Colonic mucosa (tissue), 4 donors: ENCODE measurements around the gene PPP1CA. TPM values are rescaled to one million over a fixed set of nuclear protein-coding genes. Genes with fewer than 3 reads are reported as not detected.

ENCODE experiments used
- DNase-seq: peaks from one replicate; pipeline ENCODE4 v3.0.0-alpha.2; 2020
- H3K27ac ChIP-seq: fragments of 200-600 bp; one replicate; pipeline ENCODE4 v1.8.0; 2021
- H3K27me3 ChIP-seq: fragments of 200-600 bp; one replicate; pipeline ENCODE4 v1.8.0; 2021
- H3K36me3 ChIP-seq: fragments of 200-600 bp; one replicate; pipeline ENCODE4 v1.8.0; 2021
- H3K4me1 ChIP-seq: fragments of 200-600 bp; one replicate; pipeline ENCODE4 v1.8.0; 2021; ENCODE audit warnings: mild to moderate bottlenecking
- H3K4me3 ChIP-seq: fragments of 200-600 bp; one replicate; pipeline ENCODE4 v1.8.0; 2021
- H3K9ac ChIP-seq, 2 donors: one replicate each; pipeline ENCODE4 v1.7.0; 2013; ENCODE audit warnings: control low read depth in 2 of 2, low read depth in 2 of 2, low read length in 2 of 2
- H3K9me3 ChIP-seq: fragments of 200-600 bp; one replicate; pipeline ENCODE4 v1.8.0; 2021
- CTCF ChIP-seq: fragments of 200-600 bp; IDR thresholded peaks from one replicate; pipeline ENCODE4 v1.8.0; 2022; ENCODE audit warnings: antibody characterized with exemption, mild to moderate bottlenecking
- intact Hi-C: fragments of 100-400 bp; cut with DNase I; formaldehyde crosslinking; loops from one replicate; pipeline ENCODE4 v1.14.1; 2022
- total RNA-seq, 2 donors: library from RNA; stranded (reverse); fragmentation: NEBNext Ultra II Directional in 1 of 2; extraction: Animal tissue kit (Norgen Biotek cat#: 25700) in 1 of 2; gene quantifications; one replicate each; pipeline ENCODE4 v1.2.1, GENCODE V29; 2021
- donor health status: healthy.
- donor health status: DM: no; HTN: no; CAD: no.
- donor health status: DM: no; HTN: no; CAD: no.

PPP1CA gene
- total RNA-seq, 2 donors from 2014 or later = 242 to 280 TPM

GRCh38 chr11:67372321-67372992, 29.2 kb downstream of the PPP1CA start:
- Histone ChIP-seq H3K4me1 (peaks cover 15% of the 10 kb centered on the region), H3K4me3 (peak overlapping the region; percentile 75), H3K27me3 (no peaks in the 10 kb centered on the region), H3K36me3 (no peaks in the 10 kb centered on the region), H3K9ac (peak overlapping the region; percentile 57 to 94), H3K9me3 (no peaks in the 10 kb centered on the region), H3K27ac (peak overlapping the region; percentile 95)
- DNase-seq = no peak
- no peak for TF ChIP-seq CTCF
- intact Hi-C loops = no loop called here

GRCh38 chr11:67371911-67372320, 29.7 kb downstream of the PPP1CA start:
- Histone ChIP-seq H3K4me1 (peaks cover 20% of the 10 kb centered on the region), H3K9me3 (no peaks in the 10 kb centered on the region), H3K27me3 (no peaks in the 10 kb centered on the region), H3K27ac (peak overlapping the region; percentile 95), H3K9ac (peak overlapping the region in 1 of 2 donors; percentile 57), H3K36me3 (no peaks in the 10 kb centered on the region), H3K4me3 (peak overlapping the region; percentile 75)
- intact Hi-C loops = no loop called here
- no peak for DNase-seq
- no peak for TF ChIP-seq CTCF

GRCh38 chr11:67371189-67371910, 30.3 kb downstream of the PPP1CA start:
- H3K36me3 ChIP-seq = no peaks in the 10 kb centered on the region
- intact Hi-C loops = no loop called here
- peak overlapping the region; percentile 95 for H3K27ac ChIP-seq
- no peaks in the 10 kb centered on the region for H3K9me3 ChIP-seq
- TF ChIP-seq CTCF = no peak
- DNase-seq = peak; percentile 57
- peaks cover 23% of the 10 kb centered on the region for H3K4me1 ChIP-seq
- H3K4me3 ChIP-seq = no peak overlapping the region
- no peaks in the 10 kb centered on the region for H3K27me3 ChIP-seq
- H3K9ac ChIP-seq = peak overlapping the region in 1 of 2 donors; percentile 57

GRCh38 chr11:67370351-67371076, 31.1 kb downstream of the PPP1CA start:
- TF ChIP-seq CTCF = no peak
- Histone ChIP-seq H3K9me3 (no peaks in the 10 kb centered on the region), H3K9ac (no peak overlapping the region), H3K4me1 (peaks cover 26% of the 10 kb centered on the region), H3K27me3 (no peaks in the 10 kb centered on the region), H3K36me3 (no peaks in the 10 kb centered on the region), H3K4me3 (no peak overlapping the region), H3K27ac (no peak overlapping the region)
- DNase-seq = no peak
- intact Hi-C loops = no loop called here

GRCh38 chr11:67369801-67370284, 31.8 kb downstream of the PPP1CA start:
- no peak overlapping the region for H3K4me3 ChIP-seq
- intact Hi-C loops = no loop called here
- H3K36me3 ChIP-seq = no peaks in the 10 kb centered on the region
- peaks cover 26% of the 10 kb centered on the region for H3K4me1 ChIP-seq
- no peak overlapping the region for H3K27ac ChIP-seq
- no peaks in the 10 kb centered on the region for H3K27me3 ChIP-seq
- H3K9me3 ChIP-seq = no peaks in the 10 kb centered on the region
- DNase-seq = no peak
- H3K9ac ChIP-seq = no peak overlapping the region
- TF ChIP-seq CTCF = no peak
